Stimulated activated naive CD8-positive, alpha-beta T cell treated with anti-CD3 and anti-CD28 coated beads, Interleukin-15, Interleukin-2, amounts not matched to agents 100 ng/mL and 50 ng/mL, for 24 hours (primary cell): Measurements from ENCODE around the gene PRR9.
"Not testable (repeated sequence)": the region's sequence is repeated elsewhere in the genome, so short reads cannot be mapped to it uniquely, and the experiment has no call there.

Source experiments
- H3K27ac Mint-ChIP-seq: one replicate; pipeline ENCODE4 v1.8.0; 2021; ENCODE audit warnings: mild to moderate bottlenecking, mixed read lengths
- H3K27me3 Mint-ChIP-seq: one replicate; pipeline ENCODE4 v1.8.0; 2021; ENCODE audit warnings: mixed read lengths
- H3K36me3 Mint-ChIP-seq: one replicate; pipeline ENCODE4 v1.8.0; 2021; ENCODE audit warnings: low read depth, mixed read lengths
- H3K4me1 Mint-ChIP-seq: one replicate; pipeline ENCODE4 v1.8.0; 2021; ENCODE audit warnings: low read depth, mixed read lengths
- H3K4me3 Mint-ChIP-seq: one replicate; pipeline ENCODE4 v1.8.0; 2021; ENCODE audit warnings: mild to moderate bottlenecking, mixed read lengths
- H3K9me3 Mint-ChIP-seq: one replicate; pipeline ENCODE4 v1.8.0; 2021; ENCODE audit warnings: mixed read lengths

The PRR9 gene

DNA sequence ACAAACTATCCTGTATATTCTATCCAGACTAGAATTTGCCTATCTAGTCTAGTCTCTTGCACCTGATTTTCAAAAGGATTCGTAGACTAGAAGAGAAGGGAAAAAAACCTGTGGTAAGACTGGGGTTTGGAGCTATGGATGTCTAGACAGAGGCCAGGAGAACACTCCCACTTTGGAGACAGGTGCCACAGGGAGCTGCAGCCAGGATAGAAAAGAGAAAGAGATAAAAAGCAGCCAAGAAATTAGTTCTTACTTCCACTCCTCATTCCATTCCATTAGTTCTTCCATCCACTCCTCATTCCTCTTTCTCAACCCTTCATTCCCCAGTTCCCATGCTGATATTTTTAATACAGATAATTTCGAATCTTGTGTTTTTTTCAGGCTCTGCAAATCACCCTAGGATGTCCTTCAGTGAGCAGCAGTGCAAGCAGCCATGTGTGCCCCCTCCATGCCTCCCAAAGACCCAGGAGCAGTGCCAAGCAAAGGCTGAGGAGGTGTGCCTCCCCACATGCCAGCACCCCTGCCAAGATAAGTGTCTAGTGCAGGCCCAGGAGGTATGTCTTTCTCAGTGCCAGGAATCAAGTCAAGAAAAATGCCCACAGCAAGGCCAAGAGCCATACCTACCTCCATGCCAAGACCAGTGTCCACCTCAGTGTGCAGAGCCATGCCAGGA, 496 bp downstream of the PRR9 start:
- Mint-ChIP-seq H3K36me3 (no peaks in the 10 kb centered on the region), H3K4me3 (no peak overlapping the region), H3K4me1 (no peaks in the 10 kb centered on the region), H3K27me3 (peaks cover 12% of the 10 kb centered on the region), H3K9me3 (no peaks in the 10 kb centered on the region), H3K27ac (no peak overlapping the region)

DNA sequence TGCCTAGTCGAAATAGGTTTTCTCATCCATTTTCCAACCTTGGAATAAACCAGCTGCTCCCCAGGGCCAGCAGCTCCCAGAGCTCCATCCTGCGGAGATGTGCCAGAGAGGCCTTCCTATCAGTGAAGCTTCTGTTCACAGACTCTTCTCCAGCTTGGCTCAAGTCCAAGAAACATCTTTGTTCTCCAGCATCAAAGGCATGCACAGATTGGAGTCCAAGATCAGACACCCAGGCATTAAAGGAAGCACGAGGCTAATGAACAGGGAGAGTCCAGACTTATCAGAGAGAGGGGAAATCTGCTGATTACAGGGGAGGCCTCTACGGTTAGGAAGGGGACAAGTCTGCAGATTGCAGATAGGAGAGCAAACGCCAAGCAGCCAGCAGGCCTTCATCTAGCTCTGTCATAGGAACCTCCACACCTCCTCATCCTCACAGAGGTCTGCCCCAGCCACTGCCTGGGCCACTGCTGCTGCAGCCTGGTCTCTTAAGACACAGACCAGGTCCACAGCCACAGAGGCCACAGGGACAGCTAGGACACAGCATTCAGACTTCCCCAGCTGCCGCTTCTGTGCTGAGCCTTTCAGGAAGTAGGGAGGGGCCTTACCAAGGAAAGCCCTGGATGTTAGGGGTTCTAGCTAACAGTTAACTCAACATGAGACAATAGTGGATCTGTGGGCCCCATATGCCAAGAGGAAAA, 3.4 kb downstream of the PRR9 start:
- Mint-ChIP-seq H3K36me3 (no peaks in the 10 kb centered on the region), H3K4me1 (no peaks in the 10 kb centered on the region), H3K9me3 (no peaks in the 10 kb centered on the region), H3K4me3 (no peak overlapping the region), H3K27me3 (peaks cover 27% of the 10 kb centered on the region), H3K27ac (no peak overlapping the region)

DNA sequence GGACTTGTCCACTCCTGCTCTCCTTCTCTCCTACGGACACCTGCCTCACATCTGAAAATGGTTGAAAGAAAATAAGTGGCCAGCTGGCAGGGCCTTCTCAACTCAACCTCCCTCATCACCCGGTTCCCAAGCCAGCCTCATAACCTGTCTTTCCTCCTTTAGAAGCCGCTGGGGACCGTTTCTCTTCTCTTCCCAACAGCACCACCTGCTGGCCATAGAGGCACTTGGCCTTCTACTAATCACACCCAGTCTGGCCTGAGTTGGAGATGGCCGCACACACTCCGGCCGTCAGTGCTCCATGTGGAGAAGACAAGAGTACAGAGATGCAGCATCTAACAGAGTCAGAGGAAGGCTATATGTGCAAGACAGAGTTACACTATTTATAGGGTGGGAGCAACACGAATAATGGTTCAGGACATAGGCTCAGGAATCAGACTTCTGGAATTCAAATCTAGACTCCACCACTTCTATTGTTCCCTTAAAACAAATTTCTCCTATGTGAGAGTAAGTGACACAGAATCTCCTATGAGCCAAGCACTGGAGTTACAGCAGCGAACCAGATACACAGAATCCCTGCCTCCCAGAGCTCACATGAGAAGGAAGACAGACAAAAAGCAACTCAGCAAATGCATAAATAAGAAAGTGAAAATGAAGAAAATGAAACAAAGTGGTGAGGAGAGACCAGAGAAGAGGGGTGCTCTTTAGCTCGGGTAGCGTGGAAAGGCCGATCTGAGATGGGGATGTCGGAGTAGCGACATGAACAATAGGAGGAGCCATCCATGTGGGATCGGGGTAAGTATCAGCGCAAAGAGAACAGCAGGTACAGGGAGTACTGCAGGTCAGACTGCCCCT, 5.9 kb downstream of the PRR9 start:
- H3K9me3 Mint-ChIP-seq, H3K4me3 Mint-ChIP-seq, H3K36me3 Mint-ChIP-seq, H3K4me1 Mint-ChIP-seq, H3K27ac Mint-ChIP-seq: not testable (repeated sequence)
- H3K27me3 Mint-ChIP-seq = peaks cover 27% of the 10 kb centered on the region

- peaks cover 23% of the 10 kb centered on the region for H3K27me3 Mint-ChIP-seq
- H3K4me3 Mint-ChIP-seq = no peak overlapping the region
- H3K36me3 Mint-ChIP-seq = no peaks in the 10 kb centered on the region
- no peaks in the 10 kb centered on the region for H3K4me1 Mint-ChIP-seq
- no peaks in the 10 kb centered on the region for H3K9me3 Mint-ChIP-seq
- H3K27ac Mint-ChIP-seq = no peak overlapping the region
Measured at GRCh38 chr1:153227810-153228209, 10.4 kb downstream of the PRR9 start.

GRCh38 chr1:153228491-153228890, 11.1 kb downstream of the PRR9 start:
- H3K27ac Mint-ChIP-seq = no peak overlapping the region
- H3K36me3 Mint-ChIP-seq = no peaks in the 10 kb centered on the region
- peaks cover 21% of the 10 kb centered on the region for H3K27me3 Mint-ChIP-seq
- H3K4me1 Mint-ChIP-seq = no peaks in the 10 kb centered on the region
- H3K9me3 Mint-ChIP-seq = no peaks in the 10 kb centered on the region
- H3K4me3 Mint-ChIP-seq = no peak overlapping the region

GRCh38 chr1:153229076-153229829, 11.9 kb downstream of the PRR9 start:
- H3K27ac Mint-ChIP-seq, H3K9me3 Mint-ChIP-seq, H3K4me1 Mint-ChIP-seq, H3K4me3 Mint-ChIP-seq, H3K36me3 Mint-ChIP-seq: not testable (repeated sequence)
- H3K27me3 Mint-ChIP-seq = peaks cover 16% of the 10 kb centered on the region

- no peaks in the 10 kb centered on the region for H3K36me3 Mint-ChIP-seq
- H3K27ac Mint-ChIP-seq = no peak overlapping the region
- no peak overlapping the region for H3K4me3 Mint-ChIP-seq
- H3K27me3 Mint-ChIP-seq = peaks cover 20% of the 10 kb centered on the region
- H3K9me3 Mint-ChIP-seq = no peaks in the 10 kb centered on the region
- H3K4me1 Mint-ChIP-seq = no peaks in the 10 kb centered on the region
Measured at GRCh38 chr1:153231363-153231762, 14.0 kb downstream of the PRR9 start.

- H3K36me3 Mint-ChIP-seq = no peaks in the 10 kb centered on the region
- H3K4me3 Mint-ChIP-seq = no peak overlapping the region
- H3K27ac Mint-ChIP-seq = no peak overlapping the region
- H3K4me1 Mint-ChIP-seq = no peaks in the 10 kb centered on the region
- H3K27me3 Mint-ChIP-seq = peaks cover 20% of the 10 kb centered on the region
- H3K9me3 Mint-ChIP-seq = no peaks in the 10 kb centered on the region
Measured at GRCh38 chr1:153231785-153232184, 14.4 kb downstream of the PRR9 start.

DNA sequence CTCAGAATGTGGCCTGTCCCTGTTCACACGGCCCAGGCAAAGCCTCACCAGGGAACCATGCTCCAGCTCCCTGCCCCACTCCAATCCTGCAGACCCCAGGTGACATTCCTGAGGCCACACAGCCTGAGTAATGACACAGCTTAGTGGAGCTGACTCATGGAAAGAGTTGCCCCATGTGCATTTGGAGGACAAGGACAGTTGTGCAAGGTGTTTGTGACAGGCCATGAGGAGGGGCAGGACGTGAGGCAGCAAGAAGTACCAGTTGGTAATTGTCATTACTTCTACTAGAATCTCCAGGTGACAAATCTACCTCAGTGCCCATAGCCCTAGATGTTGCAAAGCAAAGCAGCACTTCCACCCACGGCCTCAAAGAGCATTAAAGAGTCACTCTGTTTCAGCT, 15.2 kb downstream of the PRR9 start:
- H3K4me3 Mint-ChIP-seq = no peak overlapping the region
- H3K27ac Mint-ChIP-seq = no peak overlapping the region
- peaks cover 20% of the 10 kb centered on the region for H3K27me3 Mint-ChIP-seq
- no peaks in the 10 kb centered on the region for H3K4me1 Mint-ChIP-seq
- H3K9me3 Mint-ChIP-seq = no peaks in the 10 kb centered on the region
- H3K36me3 Mint-ChIP-seq = no peaks in the 10 kb centered on the region

DNA sequence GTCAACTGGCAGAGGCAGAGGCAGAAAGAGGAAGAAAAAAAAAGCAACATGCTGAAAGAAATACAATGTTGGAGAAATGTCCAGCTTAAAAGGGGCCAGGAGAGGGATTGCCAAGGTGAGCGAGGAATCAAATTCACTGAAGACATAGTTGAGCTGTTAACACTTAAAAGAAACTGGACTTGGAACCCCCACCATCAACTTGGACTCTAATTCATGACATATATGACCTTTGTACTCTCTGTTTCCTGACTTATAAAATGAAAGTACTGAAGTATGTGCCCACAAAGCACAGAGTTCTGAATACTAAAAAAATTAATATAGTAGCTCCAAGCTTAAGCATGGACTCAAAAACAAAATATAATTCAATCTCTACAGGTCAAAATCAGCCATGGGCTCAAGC, 16.1 kb downstream of the PRR9 start:
- Mint-ChIP-seq H3K4me1 (no peaks in the 10 kb centered on the region), H3K27me3 (peaks cover 20% of the 10 kb centered on the region), H3K27ac (no peak overlapping the region), H3K4me3 (no peak overlapping the region), H3K36me3 (no peaks in the 10 kb centered on the region), H3K9me3 (no peaks in the 10 kb centered on the region)

GRCh38 chr1:153238527-153238926, 21.1 kb downstream of the PRR9 start:
- Mint-ChIP-seq H3K9me3 (no peaks in the 10 kb centered on the region), H3K27ac (no peak overlapping the region), H3K36me3 (no peaks in the 10 kb centered on the region), H3K4me3 (no peak overlapping the region), H3K4me1 (no peaks in the 10 kb centered on the region), H3K27me3 (peaks cover 21% of the 10 kb centered on the region)

DNA sequence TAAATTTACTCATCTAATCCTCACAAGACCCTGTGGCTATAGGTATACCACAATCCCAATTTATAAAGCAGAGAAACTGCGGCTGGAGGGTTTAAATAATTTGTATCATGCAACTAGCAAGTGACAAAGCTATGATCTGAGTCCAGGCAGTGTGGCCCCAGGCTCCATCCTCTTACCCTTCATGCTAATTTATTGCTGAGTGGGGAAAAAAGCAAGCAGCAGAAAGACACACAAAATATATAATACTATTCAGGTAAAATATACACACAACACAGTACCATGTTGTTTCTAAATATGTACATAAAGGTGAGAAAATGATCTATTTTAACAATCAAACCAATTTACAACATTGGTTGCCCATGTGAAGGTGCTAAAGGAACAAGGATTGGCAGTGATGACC, 24.8 kb downstream of the PRR9 start:
- Mint-ChIP-seq H3K4me1 (no peaks in the 10 kb centered on the region), H3K9me3 (peaks cover 6% of the 10 kb centered on the region), H3K27me3 (peaks cover 13% of the 10 kb centered on the region), H3K36me3 (no peaks in the 10 kb centered on the region), H3K4me3 (no peak overlapping the region), H3K27ac (no peak overlapping the region)

DNA sequence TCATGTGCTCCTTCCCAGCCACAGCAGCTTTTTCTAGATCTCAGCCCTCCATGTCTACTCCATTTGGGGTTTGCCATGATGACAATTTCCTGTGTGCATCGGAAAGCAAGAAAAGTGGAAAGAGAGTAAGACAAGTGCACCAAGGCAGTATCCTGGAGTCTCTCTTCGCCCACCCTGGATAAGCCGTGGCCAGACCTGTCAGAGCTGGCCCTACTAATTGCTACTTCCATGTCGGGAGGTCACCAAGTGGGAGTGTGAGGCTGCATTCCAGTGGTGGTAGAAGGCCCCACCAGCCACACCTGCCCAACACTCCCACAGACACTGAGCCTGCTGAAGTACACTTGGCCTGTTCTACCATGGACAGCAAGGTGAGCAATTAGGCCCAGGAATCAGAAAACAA, 28.1 kb downstream of the PRR9 start:
- H3K9me3 Mint-ChIP-seq = peaks cover 6% of the 10 kb centered on the region
- no peaks in the 10 kb centered on the region for H3K36me3 Mint-ChIP-seq
- no peaks in the 10 kb centered on the region for H3K4me1 Mint-ChIP-seq
- H3K27ac Mint-ChIP-seq = no peak overlapping the region
- H3K27me3 Mint-ChIP-seq = peaks cover 14% of the 10 kb centered on the region
- H3K4me3 Mint-ChIP-seq = no peak overlapping the region

DNA sequence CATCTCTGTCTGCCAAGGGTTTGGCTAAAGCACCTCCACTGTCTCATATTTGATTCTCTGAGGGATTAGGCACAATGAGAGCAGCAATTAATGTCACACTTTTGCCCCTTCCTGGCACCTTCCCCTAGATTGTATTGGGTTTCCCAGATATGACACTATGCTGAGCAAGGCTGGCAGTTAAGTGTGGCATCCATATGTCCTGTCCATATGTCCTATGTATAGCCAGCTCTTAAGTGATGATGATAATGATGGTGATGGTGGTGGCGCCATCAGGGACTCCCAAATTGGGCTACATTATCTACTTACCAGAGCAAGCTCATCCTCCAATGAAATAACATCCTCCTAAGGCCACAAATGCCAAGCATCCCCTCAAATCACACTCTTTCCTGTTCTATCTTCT, 28.6 kb downstream of the PRR9 start:
- Mint-ChIP-seq H3K4me3 (no peak overlapping the region), H3K27me3 (peaks cover 18% of the 10 kb centered on the region), H3K9me3 (peaks cover 6% of the 10 kb centered on the region), H3K4me1 (no peaks in the 10 kb centered on the region), H3K36me3 (no peaks in the 10 kb centered on the region), H3K27ac (no peak overlapping the region)

GRCh38 chr1:153246825-153247224, 29.4 kb downstream of the PRR9 start:
- H3K36me3 Mint-ChIP-seq = no peaks in the 10 kb centered on the region
- no peak overlapping the region for H3K4me3 Mint-ChIP-seq
- H3K4me1 Mint-ChIP-seq = no peaks in the 10 kb centered on the region
- H3K27me3 Mint-ChIP-seq = peaks cover 24% of the 10 kb centered on the region
- H3K9me3 Mint-ChIP-seq = peaks cover 6% of the 10 kb centered on the region
- H3K27ac Mint-ChIP-seq = no peak overlapping the region
